B cell (primary cell): ENCODE results near the gene CHD9NB. TPM values are rescaled to one million over a fixed set of nuclear protein-coding genes. Genes with fewer than 3 reads are reported as not detected.

Source experiments
- ATAC-seq: fragments of 200-7000 bp; cut with Tn5 transposase; one replicate; pipeline ENCODE4 v1.10.0; 2021; ENCODE audit warnings: low read depth, mild to moderate bottlenecking, moderate number of reproducible peaks, moderate library complexity
- CTCF ChIA-PET: fragments of 350-600 bp; sonication (Branson Sonifier 250); formaldehyde crosslinking; loops from one replicate; lab custom pipeline; 2021; ENCODE audit warnings: antibody characterized with exemption, inconsistent platforms; lab: Charles Lee
- POLR2A ChIA-PET: fragments of 350-600 bp; sonication (Branson Sonifier 250); formaldehyde crosslinking; loops from one replicate; lab custom pipeline; 2021; ENCODE audit warnings: antibody characterized with exemption; lab: Charles Lee
- DNase-seq: peaks from one replicate; pipeline ENCODE4 v3.0.0; 2013
- H2AFZ ChIP-seq: 2 replicates; pipeline ENCODE4 v1.6.1; 2012; ENCODE audit warnings: mild to moderate bottlenecking, low read depth, low read length; ENCODE audit not compliant: insufficient read depth, poor library complexity, severe bottlenecking
- H3K27ac ChIP-seq, 2 donors: 1 replicate in 1 of 2; 2 replicates in 1 of 2; pipeline ENCODE4 v1.5.1; 2012 to 2013; ENCODE audit warnings: low read length in 2 of 2, mild to moderate bottlenecking in 2 of 2, moderate library complexity in 1 of 2
- H3K27me3 ChIP-seq, 4 experiments: fragments of 200-600 bp in 1 of 4; sonication (generic) in 1 of 4; replicated peaks in 1 of 4; 1 replicate in 2 of 4; 2 replicates in 2 of 4; pipeline versions ENCODE4 v1.6.1 to v1.7.0; 2013 to 2016; ENCODE audit warnings: low read length in 3 of 4, mild to moderate bottlenecking in 2 of 4, mixed read lengths in 1 of 4, moderate library complexity in 1 of 4; ENCODE audit not compliant: insufficient read depth in 4 of 4, control insufficient read depth in 3 of 4; ENCODE audit errors: control extremely low read depth in 1 of 4
- H3K36me3 ChIP-seq, 2 experiments: replicated peaks in 1 of 2; 1 replicate in 1 of 2; 2 replicates in 1 of 2; pipeline versions ENCODE4 v1.6.1 to v1.7.1; 2013; ENCODE audit warnings: low read length in 1 of 2; ENCODE audit not compliant: insufficient read depth in 2 of 2, control insufficient read depth in 1 of 2; ENCODE audit errors: control extremely low read depth in 1 of 2, extremely low read depth in 1 of 2
- H3K4me1 ChIP-seq, 2 donors: fragments of 200-600 bp in 1 of 2; sonication (generic) in 1 of 2; 1 replicate in 1 of 2; 2 replicates in 1 of 2; pipeline versions ENCODE4 v1.5.1 to v1.6.1; 2013 to 2017; ENCODE audit warnings: low read length in 2 of 2; ENCODE audit not compliant: control insufficient read depth in 2 of 2, insufficient read depth in 2 of 2
- H3K4me2 ChIP-seq: replicated peaks from 2 replicates; pipeline ENCODE3; 2012; ENCODE audit warnings: mild to moderate bottlenecking, low read depth, low read length; ENCODE audit not compliant: poor library complexity, severe bottlenecking
- H3K4me3 ChIP-seq, 5 experiments: fragments of 200-600 bp in 1 of 5; sonication (generic) in 1 of 5; 1 replicate in 3 of 5; 2 replicates in 2 of 5; pipeline versions ENCODE4 v1.5.1 to v1.7.0; 2011 to 2016; ENCODE audit warnings: low read length in 4 of 5, mild to moderate bottlenecking in 4 of 5, low read depth in 2 of 5, control low read depth in 1 of 5, moderate library complexity in 1 of 5; ENCODE audit not compliant: insufficient read depth in 1 of 5; ENCODE audit errors: control extremely low read depth in 1 of 5, extremely low read depth in 1 of 5
- H3K79me2 ChIP-seq: fragments of 200-600 bp; sonication (generic); one replicate; pipeline ENCODE4 v1.6.0; 2016; ENCODE audit warnings: low read length; ENCODE audit not compliant: control insufficient read depth, insufficient read depth
- H3K9ac ChIP-seq: fragments of 200-600 bp; sonication (generic); 2 replicates; pipeline ENCODE4 v1.6.1; 2017; ENCODE audit warnings: mild to moderate bottlenecking, low read length, moderate library complexity
- H3K9me3 ChIP-seq, 3 donors: one replicate each; pipeline versions ENCODE4 v1.6.1 to v1.7.1; 2013; ENCODE audit warnings: low read length in 2 of 3; ENCODE audit not compliant: control insufficient read depth in 2 of 3, insufficient read depth in 1 of 3; ENCODE audit errors: control extremely low read depth in 1 of 3
- H4K20me1 ChIP-seq: 2 replicates; pipeline ENCODE4 v1.6.0; 2012; ENCODE audit warnings: mild to moderate bottlenecking, low read length; ENCODE audit not compliant: insufficient read depth, control insufficient read depth, poor library complexity, severe bottlenecking
- H3K27ac Mint-ChIP-seq: one replicate; pipeline ENCODE4 v1.8.0; 2021; ENCODE audit warnings: mixed read lengths
- H3K27me3 Mint-ChIP-seq: one replicate; pipeline ENCODE4 v1.8.0; 2021; ENCODE audit warnings: mixed read lengths
- H3K4me1 Mint-ChIP-seq: one replicate; pipeline ENCODE4 v1.8.0; 2021; ENCODE audit warnings: mixed read lengths
- H3K4me3 Mint-ChIP-seq: one replicate; pipeline ENCODE4 v1.8.0; 2021; ENCODE audit warnings: mixed read lengths
- H3K9me3 Mint-ChIP-seq: one replicate; pipeline ENCODE4 v1.8.0; 2022; ENCODE audit warnings: mixed read lengths; ENCODE audit not compliant: insufficient read depth
- CTCF ChIP-seq: fragments of 200-600 bp; IDR thresholded peaks from one replicate; pipeline ENCODE4 v1.8.0; 2022; ENCODE audit warnings: antibody characterized with exemption, mild to moderate bottlenecking
- EZH2 ChIP-seq: IDR thresholded peaks from 2 replicates; pipeline ENCODE4 v1.6.1; 2012; ENCODE audit warnings: borderline replicate concordance, low read depth, mild to moderate bottlenecking, moderate library complexity, low read length; ENCODE audit not compliant: insufficient read depth, poor library complexity, severe bottlenecking
- WGBS: methylation state at CpG from one replicate; pipeline ENCODE4 v1.1.5; 2013; ENCODE audit warnings: missing lambda C conversion rate; ENCODE audit not compliant: insufficient coverage; 5-methylcytosine and 5-hydroxymethylcytosine counted together
- intact Hi-C: fragments of 100-400 bp; cut with micrococcal nuclease; formaldehyde crosslinking; loops from one replicate; pipeline ENCODE4 v1.10.0; 2022
- polyA plus RNA-seq: library from polyadenylated mRNA; depleted of rRNA; stranded (reverse); fragments of >200 nt; gene quantifications from 2 replicates; pipeline ENCODE4 v1.2.3, GENCODE V29; 2012
- total RNA-seq, 2 donors: library from RNA; stranded (reverse); fragments of 120-200 nt in 1 of 2; gene quantifications; 1 replicate in 1 of 2; 2 replicates in 1 of 2; pipeline versions ENCODE4 v1.2.3 to v1.2.4, GENCODE V29; 2013 to 2022

Gene CHD9NB
- total and polyA plus RNA-seq, 2 donors (not counting 1 experiment from before 2014, with no cell fraction given) = not detected

- Histone ChIP-seq H3K4me1 (no peaks in the 10 kb centered on the region), H3K27ac (no peak overlapping the region), H2AFZ (no peak overlapping the region), H3K79me2 (no peaks in the 10 kb centered on the region), H3K4me3 (no peak overlapping the region), H4K20me1 (no peaks in the 10 kb centered on the region), H3K9me3 (peaks cover 0 to 2% (median 0%) of the 10 kb centered on the region in 3 donors), H3K36me3 (no peaks in the 10 kb centered on the region), H3K27me3 (peaks cover 0 to 4% (median 0%) of the 10 kb centered on the region in 4 experiments), H3K9ac (no peak overlapping the region), H3K4me2 (no peak overlapping the region)
- DNase-seq = no peak
- H3K4me3 Mint-ChIP-seq = no peak overlapping the region
- ChIA-PET POLR2A (no interaction called here), CTCF (no interaction called here)
- 100% methylated on average over 2 of the region's 6 CpGs for WGBS
- H3K27me3 Mint-ChIP-seq = peaks cover 38% of the 10 kb centered on the region
- H3K9me3 Mint-ChIP-seq = no peaks in the 10 kb centered on the region
- no peak overlapping the region for H3K27ac Mint-ChIP-seq
- TF ChIP-seq CTCF (no peak), EZH2 (no peak)
- ATAC-seq = no peak
- intact Hi-C loops = no loop called here
- H3K4me1 Mint-ChIP-seq = no peaks in the 10 kb centered on the region
Measured at GRCh38 chr16:53036066-53036465, 16.6 kb downstream of the CHD9NB start.

- H3K79me2 ChIP-seq = no peaks in the 10 kb centered on the region
- H3K27ac ChIP-seq = no peak overlapping the region
- 83% methylated on average over 1 of the region's 3 CpGs for WGBS
- DNase-seq = no peak
- no peak overlapping the region for H3K4me3 Mint-ChIP-seq
- no peak overlapping the region for H3K9ac ChIP-seq
- H3K27me3 Mint-ChIP-seq = peaks cover 38% of the 10 kb centered on the region
- H3K4me1 Mint-ChIP-seq = no peaks in the 10 kb centered on the region
- ChIA-PET POLR2A (no interaction called here), CTCF (no interaction called here)
- peaks cover 0 to 2% (median 0%) of the 10 kb centered on the region in 3 donors for H3K9me3 ChIP-seq
- H3K9me3 Mint-ChIP-seq = no peaks in the 10 kb centered on the region
- H3K27ac Mint-ChIP-seq = no peak overlapping the region
- no peaks in the 10 kb centered on the region for H3K4me1 ChIP-seq
- H2AFZ ChIP-seq = no peak overlapping the region
- no peaks in the 10 kb centered on the region for H4K20me1 ChIP-seq
- H3K36me3 ChIP-seq = no peaks in the 10 kb centered on the region
- H3K4me2 ChIP-seq = no peak overlapping the region
- peaks cover 0 to 4% (median 0%) of the 10 kb centered on the region in 4 experiments for H3K27me3 ChIP-seq
- ATAC-seq = no peak
- TF ChIP-seq CTCF = no peak
- no peak for TF ChIP-seq EZH2
- intact Hi-C loops = no loop called here
- no peak overlapping the region for H3K4me3 ChIP-seq
Measured at GRCh38 chr16:53035176-53035942, 17.3 kb downstream of the CHD9NB start.
